GM23248 (cell line): Measurements from ENCODE around the gene SLC9A6.

Experiments
- EZH2 ChIP-seq: fragments of 200-600 bp; sonication (generic); IDR thresholded peaks from 2 replicates; pipeline ENCODE4 v1.6.1; 2018; ENCODE audit warnings: antibody characterized with exemption, mild to moderate bottlenecking; ENCODE audit not compliant: insufficient read depth, poor library complexity, severe bottlenecking
- EZH2phosphoT487 ChIP-seq: fragments of 200-600 bp; sonication (generic); IDR thresholded peaks from 2 replicates; pipeline ENCODE4 v1.6.1; 2018; ENCODE audit warnings: antibody characterized with exemption, moderate library complexity, mild to moderate bottlenecking, low read depth; ENCODE audit not compliant: insufficient read depth

GRCh38 chrX:136030303-136031191, 45.3 kb downstream of the SLC9A6 start:
- TF ChIP-seq EZH2, result no peak
- TF ChIP-seq EZH2phosphoT487, result peak; percentile 95
